H1 (cell line): ENCODE data around the gene ZCCHC18. TPM values are rescaled to one million over a fixed set of nuclear protein-coding genes. Genes with fewer than 3 reads are reported as not detected.

Experiments used
- ASH2L ChIP-seq: fragments of 200-600, 300-600 bp; sonication (generic); IDR thresholded peaks from one replicate; pipeline ENCODE4 v1.7.1; 2017; ENCODE audit warnings: low read length
- ATF2 ChIP-seq: IDR thresholded peaks from 2 replicates; pipeline ENCODE4 v1.6.1; 2012; ENCODE audit warnings: low read length, inconsistent platforms
- CTBP2 ChIP-seq: IDR thresholded peaks from 2 replicates; pipeline ENCODE4 v1.7.0; 2011; ENCODE audit warnings: borderline replicate concordance, mild to moderate bottlenecking, moderate library complexity, mixed read lengths, low read length; ENCODE audit not compliant: insufficient read depth, insufficient read length
- CTCF ChIP-seq, 3 experiments: IDR thresholded peaks; 1 replicate in 2 of 3; 2 replicates in 1 of 3; pipeline versions ENCODE4 v1.5.1 to v1.6.1; 2011; ENCODE audit warnings: low read length in 3 of 3, mild to moderate bottlenecking in 3 of 3, inconsistent platforms in 2 of 3, low read depth in 1 of 3, moderate library complexity in 1 of 3; ENCODE audit not compliant: insufficient read depth in 1 of 3; ENCODE audit errors: control extremely low read depth in 1 of 3
- E2F6 ChIP-seq: IDR thresholded peaks from 2 replicates; pipeline ENCODE4 v1.6.1; 2012; ENCODE audit warnings: inconsistent platforms
- KDM5A ChIP-seq: fragments of 200-600 bp; IDR thresholded peaks from 2 replicates; pipeline ENCODE4 v1.7.1; 2012; ENCODE audit warnings: mild to moderate bottlenecking, low read length, inconsistent platforms, mixed read lengths
- POLR2A ChIP-seq, 2 experiments: IDR thresholded peaks; 1 replicate in 1 of 2; 2 replicates in 1 of 2; pipeline ENCODE4 v1.6.1; 2011; ENCODE audit warnings: low read depth in 2 of 2, low read length in 2 of 2, mild to moderate bottlenecking in 2 of 2; ENCODE audit errors: control extremely low read depth in 1 of 2
- POU5F1 ChIP-seq: IDR thresholded peaks from 2 replicates; pipeline ENCODE4 v1.6.1; 2011; ENCODE audit warnings: low read depth, mild to moderate bottlenecking, low read length, moderate library complexity
- RFX5 ChIP-seq: IDR thresholded peaks from 2 replicates; pipeline ENCODE4 v1.6.1; 2011; ENCODE audit warnings: low read depth, low read length, improper control_type of control experiment, borderline replicate concordance
- RXRA ChIP-seq: IDR thresholded peaks from 2 replicates; pipeline ENCODE4 v1.6.1; 2011; ENCODE audit warnings: low read depth, mild to moderate bottlenecking, low read length, moderate library complexity; ENCODE audit not compliant: insufficient read depth
- SAP30 ChIP-seq: fragments of 300-600 bp; sonication (generic); IDR thresholded peaks from 2 replicates; pipeline ENCODE4 v1.7.1; 2012; ENCODE audit warnings: low read length, moderate library complexity, mild to moderate bottlenecking, inconsistent platforms; ENCODE audit not compliant: insufficient read depth, insufficient replicate concordance
- SIN3A ChIP-seq, 2 experiments: IDR thresholded peaks in 1 of 2; conservative IDR thresholded peaks in 1 of 2; 2 replicates each; pipeline ENCODE4 v1.6.1; 2011 to 2012; ENCODE audit warnings: low read length in 2 of 2, improper control_type of control experiment in 1 of 2, low read depth in 1 of 2, mild to moderate bottlenecking in 1 of 2
- SIRT6 ChIP-seq: IDR thresholded peaks from one replicate; pipeline ENCODE4 v1.7.1; 2012; ENCODE audit warnings: low read length, inconsistent platforms
- SP4 ChIP-seq: IDR thresholded peaks from 2 replicates; pipeline ENCODE4 v1.6.1; 2012; ENCODE audit warnings: low read length, inconsistent platforms
- TAF1 ChIP-seq: IDR thresholded peaks from 2 replicates; pipeline ENCODE4 v1.6.1; 2011; ENCODE audit warnings: mild to moderate bottlenecking, low read depth, low read length
- USF2 ChIP-seq: IDR thresholded peaks from 2 replicates; pipeline ENCODE4 v1.6.1; 2011; ENCODE audit warnings: low read length, improper control_type of control experiment
- polyA plus RNA-seq, 7 experiments: library from polyadenylated mRNA; depleted of rRNA in 3 of 7; stranded (reverse) in 5 of 7; unstranded in 2 of 7; fragments of >200 nt in 5 of 7; fragments of 200-250 nt in 2 of 7; gene quantifications; 1 replicate in 5 of 7; 2 replicates in 1 of 7; 4 replicates in 1 of 7; pipeline versions ENCODE4 v1.2.1 to v1.2.3, GENCODE V29; 2011 to 2013; ENCODE audit warnings: missing spikeins in 2 of 7, mixed read lengths in 2 of 7
- total RNA-seq: library from RNA; stranded (reverse); fragmentation: NEBNext Ultra II Directional; extraction: Animal tissue kit (Norgen Biotek cat#: 25700); gene quantifications from 2 replicates; pipeline ENCODE4 v1.2.1, GENCODE V29; 2021

Gene ZCCHC18
- total and polyA plus RNA-seq, 2 of the 8 experiments (the other 6 are each of a cell fraction or from before 2014, with no cell fraction given), result 3.7 to 8.8 TPM

DNA sequence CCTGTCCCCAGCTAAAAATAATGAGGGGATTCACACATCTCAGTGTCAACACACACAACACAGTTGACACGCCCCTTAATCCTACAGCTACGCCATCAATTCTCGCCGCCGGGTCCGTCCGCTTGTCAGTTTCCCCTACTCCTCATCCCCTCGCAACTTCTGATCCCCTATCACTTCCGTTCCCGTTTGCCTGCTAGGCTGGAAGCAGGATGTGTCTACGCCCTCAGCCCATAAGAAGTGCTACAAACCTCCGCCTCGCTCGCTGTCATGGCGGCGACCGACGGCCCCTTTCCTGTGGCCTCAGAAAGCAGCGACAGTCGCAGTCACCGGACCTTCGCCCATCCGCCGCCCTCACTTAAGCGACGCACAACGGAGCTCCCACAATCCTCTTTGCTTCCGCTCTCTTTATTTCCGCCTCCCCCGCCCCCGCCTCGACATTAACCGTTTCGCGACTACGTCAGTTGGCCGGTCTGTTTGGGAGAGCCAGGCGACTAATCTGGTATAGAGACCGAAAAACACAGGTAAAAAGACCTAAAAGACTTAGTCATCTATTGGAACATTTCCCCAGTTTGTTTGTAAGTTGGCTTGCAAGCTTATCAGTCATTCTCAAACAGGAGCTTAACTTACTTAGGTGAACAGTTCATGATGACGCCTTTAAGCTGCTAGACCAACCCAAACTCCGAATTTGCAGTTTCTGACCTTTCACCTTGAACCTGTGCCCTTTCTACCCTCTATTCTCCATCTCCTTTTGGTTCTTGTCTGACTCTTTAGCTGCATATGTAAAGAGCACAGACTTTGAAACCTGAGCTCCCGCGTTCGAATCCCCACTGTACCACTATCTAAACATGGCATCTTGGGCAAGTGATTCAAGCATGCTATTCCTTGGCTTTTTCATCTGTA lies 44.6 kb downstream of the ZCCHC18 start, which contains the start of gene SLC25A53 (continued):
- TF ChIP-seq CTBP2 (no peak), SIRT6 (no peak), ATF2 (no peak), CTCF (IDR thresholded peaks at IDR 0.05; ENCODE audit: control extremely low read depth in 1 of 3, insufficient read depth in 1 of 3, low read depth in 1 of 3, low read length in 3 of 3) (no peak), POLR2A (IDR thresholded peaks at IDR 0.05; ENCODE audit: control extremely low read depth in 1 of 2, low read depth in 2 of 2, low read length in 2 of 2) (no peak), RFX5 (no peak), USF2 (no peak), E2F6 (no peak), ASH2L (peak; percentile 76), POU5F1 (no peak), SAP30 (no peak), RXRA (no peak), SIN3A (conservative IDR thresholded peaks at IDR 0.05 in 1 of 2, IDR thresholded peaks at IDR 0.05 in 1 of 2; ENCODE audit: low read depth in 1 of 2, low read length in 2 of 2) (peak in 1 of 2 experiments; percentile 50; a peak in 2 of 4 replicates), SP4 (peak; percentile 45; the same call in 1 of the 2 replicates), TAF1 (peak; percentile 36; the same call in 1 of the 2 replicates), KDM5A (peak; percentile 88)
